Coronary artery (tissue), 2 donors: Measurements from ENCODE around the gene NUP37.
A peak's percentile ranks its signal among the peaks of the same experiment; 100 is the strongest.

Experiments used
- DNase-seq: peaks from one replicate; pipeline ENCODE4 v3.0.0-alpha.2; 2017; ENCODE audit warnings: low spot score
- H3K27ac ChIP-seq, 2 donors: fragments of 200-600 bp; sonication (generic); one replicate each; pipeline ENCODE4 v1.5.1; 2016 to 2019
- H3K4me3 ChIP-seq: fragments of 200-600 bp; sonication (generic); 2 replicates; pipeline ENCODE4 v1.5.1; 2016; ENCODE audit warnings: mild to moderate bottlenecking, moderate library complexity
- TF ChIP-seq, protein P1 (sequence below): fragments of 200-600 bp; sonication (generic); IDR thresholded peaks from one replicate; pipeline ENCODE4 v1.5.1; 2019; ENCODE audit warnings: antibody characterized with exemption

NUP37 gene

DNA sequence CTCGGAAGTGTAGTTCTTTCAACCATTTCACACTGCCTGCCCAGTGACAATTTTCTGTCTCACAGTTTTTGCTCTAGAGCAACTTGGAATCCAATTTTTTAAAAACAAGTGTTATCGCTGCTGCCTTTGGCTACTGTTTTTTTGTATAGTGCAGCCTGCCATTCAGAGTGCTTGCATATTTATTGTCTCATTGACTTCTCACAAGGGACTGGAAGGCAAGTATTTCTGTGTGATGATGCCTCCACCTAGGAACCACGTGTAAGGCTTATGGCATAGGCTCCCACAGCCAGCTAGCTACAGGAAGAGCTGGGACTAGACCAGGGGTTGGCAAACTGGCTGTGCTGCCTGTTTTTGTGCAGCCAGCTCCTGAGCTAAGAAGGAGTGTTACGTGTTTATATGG is 972 bp upstream of the NUP37 start:
- Histone ChIP-seq H3K27ac (no peak overlapping the region), H3K4me3 (peak overlapping the region; percentile 99)
- TF ChIP-seq, protein P1, sequence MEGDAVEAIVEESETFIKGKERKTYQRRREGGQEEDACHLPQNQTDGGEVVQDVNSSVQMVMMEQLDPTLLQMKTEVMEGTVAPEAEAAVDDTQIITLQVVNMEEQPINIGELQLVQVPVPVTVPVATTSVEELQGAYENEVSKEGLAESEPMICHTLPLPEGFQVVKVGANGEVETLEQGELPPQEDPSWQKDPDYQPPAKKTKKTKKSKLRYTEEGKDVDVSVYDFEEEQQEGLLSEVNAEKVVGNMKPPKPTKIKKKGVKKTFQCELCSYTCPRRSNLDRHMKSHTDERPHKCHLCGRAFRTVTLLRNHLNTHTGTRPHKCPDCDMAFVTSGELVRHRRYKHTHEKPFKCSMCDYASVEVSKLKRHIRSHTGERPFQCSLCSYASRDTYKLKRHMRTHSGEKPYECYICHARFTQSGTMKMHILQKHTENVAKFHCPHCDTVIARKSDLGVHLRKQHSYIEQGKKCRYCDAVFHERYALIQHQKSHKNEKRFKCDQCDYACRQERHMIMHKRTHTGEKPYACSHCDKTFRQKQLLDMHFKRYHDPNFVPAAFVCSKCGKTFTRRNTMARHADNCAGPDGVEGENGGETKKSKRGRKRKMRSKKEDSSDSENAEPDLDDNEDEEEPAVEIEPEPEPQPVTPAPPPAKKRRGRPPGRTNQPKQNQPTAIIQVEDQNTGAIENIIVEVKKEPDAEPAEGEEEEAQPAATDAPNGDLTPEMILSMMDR, result no peak
- DNase-seq, result no peak

DNA sequence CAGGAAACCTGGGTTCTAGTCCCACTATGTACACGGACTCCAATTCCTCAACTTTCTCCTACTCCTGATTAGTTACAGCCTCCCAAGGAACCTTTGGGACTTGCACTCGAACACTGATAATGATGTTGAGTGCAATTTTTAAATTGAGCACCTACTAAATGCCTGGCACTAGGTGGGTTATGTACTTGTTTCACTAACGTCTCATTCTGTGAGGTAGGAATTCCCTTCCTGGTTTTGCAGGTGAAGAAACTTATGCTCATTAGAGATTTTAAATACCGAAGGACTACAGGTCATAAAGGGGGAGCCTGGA is 605 bp upstream of the NUP37 start:
- H3K27ac ChIP-seq, result no peak overlapping the region
- TF ChIP-seq, protein P1, result no peak
- no peak for DNase-seq
- peak overlapping the region; percentile 99 for H3K4me3 ChIP-seq

- Histone ChIP-seq H3K4me3 (peak overlapping the region; percentile 99), H3K27ac (no peak overlapping the region)
- DNase-seq, result no peak
- TF ChIP-seq, protein P1, result no peak
Measured at GRCh38 chr12:102118874-102119273, 1.0 kb downstream of the NUP37 start.

DNA sequence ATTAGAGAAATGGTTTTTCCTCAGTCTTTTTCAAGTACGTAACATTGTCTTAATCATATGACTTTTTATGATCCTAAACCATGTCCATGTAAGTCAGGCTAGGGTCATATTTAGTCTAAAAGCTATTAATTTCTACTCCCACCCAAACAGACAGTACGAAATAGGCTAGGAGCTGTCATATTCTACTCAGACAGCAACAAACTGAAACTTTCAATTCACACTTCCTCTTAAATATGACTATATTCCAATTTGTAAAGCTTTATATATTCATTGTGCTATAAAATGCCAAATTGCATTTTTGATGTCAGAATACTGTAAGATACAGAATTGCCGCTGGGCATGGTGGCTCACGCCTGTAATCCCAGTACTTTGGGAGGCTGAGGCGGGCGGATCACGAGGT is 3.5 kb downstream of the NUP37 start:
- TF ChIP-seq, protein P1, result no peak
- no peak for DNase-seq
- no peak overlapping the region for H3K27ac ChIP-seq
- no peak overlapping the region for H3K4me3 ChIP-seq

DNA sequence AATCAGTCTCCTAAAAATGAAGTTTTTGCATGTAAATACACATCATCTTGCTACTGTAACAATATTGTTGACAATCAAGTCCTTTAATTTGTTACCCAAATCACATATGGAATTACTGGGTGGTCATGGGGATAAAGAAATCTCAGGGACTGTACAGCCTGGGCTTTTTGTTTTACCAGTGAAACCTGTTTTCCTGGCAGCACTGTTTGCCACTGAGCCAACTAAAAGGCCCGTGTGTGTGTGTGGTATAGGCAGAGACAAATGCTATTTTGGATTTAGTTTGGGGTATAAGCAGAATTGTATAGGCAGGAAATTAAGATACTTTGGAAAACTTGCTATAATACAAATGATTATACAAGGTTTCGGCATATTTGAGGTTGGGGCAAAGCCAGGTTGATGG is 5.7 kb downstream of the NUP37 start:
- Histone ChIP-seq H3K27ac (no peak overlapping the region), H3K4me3 (no peak overlapping the region)
- no peak for DNase-seq
- TF ChIP-seq, protein P1, result no peak

DNA sequence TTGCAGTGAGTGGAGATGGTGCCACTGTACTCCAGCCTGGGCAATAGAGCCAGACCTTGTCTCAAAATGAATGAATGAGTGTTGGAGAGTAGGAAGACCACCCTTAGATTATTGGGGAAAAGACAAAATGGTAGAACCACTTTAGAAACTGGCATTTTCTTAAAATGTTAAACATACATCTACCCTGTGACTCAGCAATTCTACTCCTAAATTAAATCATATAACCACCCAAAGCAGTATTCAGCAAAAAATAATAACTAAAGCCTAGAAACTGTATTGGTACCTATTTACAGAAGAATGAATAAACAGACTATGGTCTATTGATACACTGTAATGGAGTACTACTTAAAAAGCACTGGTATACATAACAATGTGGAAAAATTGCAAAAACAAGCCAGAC is 9.1 kb downstream of the NUP37 start:
- DNase-seq, result no peak
- TF ChIP-seq, protein P1, result no peak
- no peak overlapping the region for H3K27ac ChIP-seq
- no peak overlapping the region for H3K4me3 ChIP-seq

DNA sequence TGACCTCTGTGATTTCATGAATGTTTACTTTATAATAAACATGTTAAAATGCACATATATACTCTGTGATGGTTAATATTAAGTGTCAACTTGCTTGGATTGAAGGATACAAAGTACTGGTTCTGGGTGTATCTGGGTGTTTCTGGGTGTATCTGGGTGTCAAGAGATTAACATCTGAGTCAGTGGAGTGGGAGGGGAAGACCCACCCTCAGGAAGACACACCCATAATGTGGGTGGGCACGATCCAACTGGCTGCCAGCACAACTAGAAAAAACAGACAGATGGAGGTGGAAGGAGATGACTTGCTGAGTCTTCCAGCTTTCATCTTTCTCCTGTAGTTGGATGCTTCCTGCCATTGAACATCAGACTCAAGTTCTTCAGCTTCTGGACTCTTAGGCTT is 11.9 kb downstream of the NUP37 start:
- H3K27ac ChIP-seq, result no peak overlapping the region
- H3K4me3 ChIP-seq, result no peak overlapping the region
- DNase-seq, result no peak
- TF ChIP-seq, protein P1, result no peak
